Osteocyte (in vitro differentiated cells): ENCODE data around the gene ABCA13. TPM values are rescaled to one million over a fixed set of nuclear protein-coding genes. Genes with fewer than 3 reads are reported as not detected.

Experiments used
- DNase-seq: peaks from one replicate; pipeline ENCODE4 v3.0.0; 2021; ENCODE audit warnings: mixed read lengths; ENCODE audit not compliant: unreplicated experiment; ENCODE audit errors: extremely low spot score
- H3K27ac Mint-ChIP-seq: one replicate; pipeline ENCODE4 v1.8.0; 2021; ENCODE audit warnings: mild to moderate bottlenecking, mixed read lengths; ENCODE audit not compliant: unreplicated experiment
- H3K27me3 Mint-ChIP-seq: one replicate; pipeline ENCODE4 v1.8.0; 2021; ENCODE audit warnings: mixed read lengths; ENCODE audit not compliant: unreplicated experiment
- H3K36me3 Mint-ChIP-seq: one replicate; pipeline ENCODE4 v1.8.0; 2021; ENCODE audit warnings: mixed read lengths; ENCODE audit not compliant: unreplicated experiment
- H3K4me1 Mint-ChIP-seq: one replicate; pipeline ENCODE4 v1.8.0; 2021; ENCODE audit warnings: mixed read lengths; ENCODE audit not compliant: unreplicated experiment
- H3K4me3 Mint-ChIP-seq: one replicate; pipeline ENCODE4 v1.8.0; 2021; ENCODE audit warnings: mild to moderate bottlenecking, moderate library complexity, mixed read lengths; ENCODE audit not compliant: unreplicated experiment
- H3K9me3 Mint-ChIP-seq: one replicate; pipeline ENCODE4 v1.8.0; 2021; ENCODE audit warnings: mixed read lengths; ENCODE audit not compliant: unreplicated experiment
- CTCF ChIP-seq: fragments of 200-600 bp; sonication (generic); IDR thresholded peaks from 2 replicates; pipeline ENCODE4 v1.5.0; 2021; ENCODE audit warnings: antibody characterized with exemption, mild to moderate bottlenecking, moderate library complexity
- total RNA-seq: library from RNA; stranded (reverse); gene quantifications from 2 replicates; pipeline ENCODE4 v1.2.1, GENCODE V29; 2021

ABCA13 gene
- total RNA-seq, 1 donor from 2014 or later = 1.1 TPM

- Mint-ChIP-seq H3K4me1 (peaks cover 46% of the 10 kb centered on the region), H3K36me3 (no peaks in the 10 kb centered on the region), H3K27ac (peak overlapping the region; percentile 84), H3K9me3 (peaks cover 4% of the 10 kb centered on the region), H3K27me3 (no peaks in the 10 kb centered on the region), H3K4me3 (no peak overlapping the region)
- no peak for TF ChIP-seq CTCF
- DNase-seq = no peak
Measured at GRCh38 chr7:48173756-48174382, 2.6 kb downstream of the ABCA13 start.

DNA sequence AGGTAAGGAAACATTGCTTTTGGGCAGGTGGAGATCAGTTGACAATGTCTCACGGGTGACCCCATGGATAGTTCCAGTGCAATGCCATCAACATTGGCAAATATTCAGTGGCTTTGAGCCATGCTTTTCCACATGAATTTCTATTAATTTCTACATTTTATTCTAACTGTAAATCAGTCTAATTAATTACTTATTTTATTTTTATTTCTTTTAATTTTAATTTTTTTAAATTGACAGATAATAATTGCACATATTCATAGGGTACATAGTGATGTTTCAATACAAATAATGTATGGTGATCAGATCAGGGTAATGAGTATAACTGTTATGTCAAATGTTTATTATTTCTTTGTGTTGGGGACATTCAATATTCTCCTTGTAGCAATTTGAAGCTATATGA is 3.8 kb downstream of the ABCA13 start:
- Mint-ChIP-seq H3K27ac (no peak overlapping the region), H3K27me3 (no peaks in the 10 kb centered on the region), H3K9me3 (no peaks in the 10 kb centered on the region), H3K4me1 (peaks cover 46% of the 10 kb centered on the region), H3K36me3 (no peaks in the 10 kb centered on the region), H3K4me3 (no peak overlapping the region)
- no peak for DNase-seq
- TF ChIP-seq CTCF = no peak

DNA sequence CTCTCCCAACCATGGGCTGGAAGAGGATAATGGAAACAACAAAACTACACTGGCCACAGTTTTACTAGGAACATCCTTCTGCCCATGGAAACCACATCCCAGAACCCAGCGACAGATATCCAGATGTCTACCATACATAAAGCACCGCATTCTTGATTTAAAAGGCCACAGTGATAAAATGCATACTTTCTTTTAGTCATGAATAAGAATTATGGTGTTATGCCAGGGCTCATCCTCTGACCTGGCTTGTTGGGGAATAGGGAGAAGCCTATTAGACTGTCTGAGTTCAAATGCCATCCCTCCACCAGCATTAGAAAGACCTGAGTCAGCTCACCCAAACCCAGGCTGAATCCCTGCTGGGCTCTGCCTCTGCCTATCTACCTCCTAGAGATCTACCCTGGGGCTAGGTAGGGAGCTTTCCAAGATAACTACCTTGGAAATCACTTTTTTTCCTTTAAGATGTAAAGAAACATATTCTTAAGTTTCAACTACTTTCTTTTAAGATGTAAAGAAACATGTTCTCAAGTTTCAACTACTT is 5.2 kb downstream of the ABCA13 start:
- no peak for TF ChIP-seq CTCF
- no peaks in the 10 kb centered on the region for H3K27me3 Mint-ChIP-seq
- H3K36me3 Mint-ChIP-seq = no peaks in the 10 kb centered on the region
- H3K27ac Mint-ChIP-seq = peak overlapping the region; percentile 63
- no peak for DNase-seq
- no peak overlapping the region for H3K4me3 Mint-ChIP-seq
- H3K4me1 Mint-ChIP-seq = peaks cover 48% of the 10 kb centered on the region
- no peaks in the 10 kb centered on the region for H3K9me3 Mint-ChIP-seq

- no peak for TF ChIP-seq CTCF
- H3K4me1 Mint-ChIP-seq = peaks cover 48% of the 10 kb centered on the region
- no peaks in the 10 kb centered on the region for H3K9me3 Mint-ChIP-seq
- H3K36me3 Mint-ChIP-seq = no peaks in the 10 kb centered on the region
- no peak for DNase-seq
- H3K27me3 Mint-ChIP-seq = no peaks in the 10 kb centered on the region
- H3K4me3 Mint-ChIP-seq = no peak overlapping the region
- H3K27ac Mint-ChIP-seq = no peak overlapping the region
Measured at GRCh38 chr7:48177271-48177670, 6.0 kb downstream of the ABCA13 start.

- no peaks in the 10 kb centered on the region for H3K27me3 Mint-ChIP-seq
- no peaks in the 10 kb centered on the region for H3K36me3 Mint-ChIP-seq
- TF ChIP-seq CTCF = no peak
- H3K4me3 Mint-ChIP-seq = no peak overlapping the region
- H3K27ac Mint-ChIP-seq = no peak overlapping the region
- peaks cover 50% of the 10 kb centered on the region for H3K4me1 Mint-ChIP-seq
- no peaks in the 10 kb centered on the region for H3K9me3 Mint-ChIP-seq
- no peak for DNase-seq
Measured at GRCh38 chr7:48179496-48180030, 8.3 kb downstream of the ABCA13 start.
